C4-2B (cell line): ENCODE data around the gene TLE3.

Experiments used
- ZFX ChIP-seq: fragments of 450-650 bp; IDR thresholded peaks from 2 replicates; pipeline ENCODE4 v1.6.1; 2017
- TF ChIP-seq, protein P1 (sequence below): fragments of 450-650 bp; conservative IDR thresholded peaks from 2 replicates; pipeline ENCODE4 v1.5.1; 2017; ENCODE audit warnings: mild to moderate bottlenecking

GRCh38 chr15:70132571-70132970 is 34.9 kb upstream of the TLE3 start:
- TF ChIP-seq, protein P1, sequence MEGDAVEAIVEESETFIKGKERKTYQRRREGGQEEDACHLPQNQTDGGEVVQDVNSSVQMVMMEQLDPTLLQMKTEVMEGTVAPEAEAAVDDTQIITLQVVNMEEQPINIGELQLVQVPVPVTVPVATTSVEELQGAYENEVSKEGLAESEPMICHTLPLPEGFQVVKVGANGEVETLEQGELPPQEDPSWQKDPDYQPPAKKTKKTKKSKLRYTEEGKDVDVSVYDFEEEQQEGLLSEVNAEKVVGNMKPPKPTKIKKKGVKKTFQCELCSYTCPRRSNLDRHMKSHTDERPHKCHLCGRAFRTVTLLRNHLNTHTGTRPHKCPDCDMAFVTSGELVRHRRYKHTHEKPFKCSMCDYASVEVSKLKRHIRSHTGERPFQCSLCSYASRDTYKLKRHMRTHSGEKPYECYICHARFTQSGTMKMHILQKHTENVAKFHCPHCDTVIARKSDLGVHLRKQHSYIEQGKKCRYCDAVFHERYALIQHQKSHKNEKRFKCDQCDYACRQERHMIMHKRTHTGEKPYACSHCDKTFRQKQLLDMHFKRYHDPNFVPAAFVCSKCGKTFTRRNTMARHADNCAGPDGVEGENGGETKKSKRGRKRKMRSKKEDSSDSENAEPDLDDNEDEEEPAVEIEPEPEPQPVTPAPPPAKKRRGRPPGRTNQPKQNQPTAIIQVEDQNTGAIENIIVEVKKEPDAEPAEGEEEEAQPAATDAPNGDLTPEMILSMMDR = no peak
- no peak for TF ChIP-seq ZFX
